Liver (tissue), 5 donors: ENCODE measurements around the gene ZBTB11. TPM values are rescaled to one million over a fixed set of nuclear protein-coding genes. Genes with fewer than 3 reads are reported as not detected.

Source experiments
- polyA plus RNA-seq, 2 donors: library from polyadenylated mRNA; stranded (reverse) in 1 of 2; unstranded in 1 of 2; fragments of 200-250 nt in 1 of 2; fragments of >200 nt in 1 of 2; fragmentation: Nextera tagmentation in 1 of 2; extraction: Ambion mirVana in 1 of 2; gene quantifications; one replicate each; pipeline versions ENCODE4 v1.2.1 to v1.2.3, GENCODE V29; 2013 to 2015
- small RNA-seq: library from RNA; depleted of rRNA; stranded (forward); fragments of <200 nt; gene quantifications from one replicate; pipeline ENCODE3, GENCODE V24; 2014
- total RNA-seq, 2 donors: library from RNA; depleted of rRNA; stranded (reverse); fragments of >200 nt; gene quantifications; one replicate each; pipeline ENCODE4 v1.2.3, GENCODE V29; 2014
- donor health status: healthy.
- donor health status: healthy.
- donor health status: healthy.

ZBTB11 gene
- total and polyA plus RNA-seq, 4 donors = 3.8 to 18.7 (median 9.2) TPM

Small RNA genes lying within 50 kb of the gene (small RNA-seq; reads per million reads assigned to genes)
- gene RF00019 (not detected), gene RNU6-1256P (not detected), gene RNY1P12 (0.33 reads per million, percentile 34 among the genes with 10 or more reads in this experiment)

Other genes with a start within 250 kb of the ZBTB11 start
- 10 to 100 TPM in 1 of 2 donors, 1 to 10 TPM in 1; 9.7 to 18.5 TPM for gene SENP7, start 163.9 kb downstream of the ZBTB11 start, total RNA-seq
- gene SENP7, start 163.9 kb downstream of the ZBTB11 start, polyA plus RNA-seq = 1 to 10 TPM; 1.9 to 3.9 TPM
- 10 to 100 TPM; 12.6 to 18.1 TPM for gene TRMT10C, start 115.3 kb downstream of the ZBTB11 start, total RNA-seq
- 10 to 100 TPM; 14.9 to 30.3 TPM for gene TRMT10C, start 115.3 kb downstream of the ZBTB11 start, polyA plus RNA-seq
- gene PCNP, start 103.0 kb downstream of the ZBTB11 start, total RNA-seq = 10 to 100 TPM; 34.2 to 59.3 TPM
- gene PCNP, start 103.0 kb downstream of the ZBTB11 start, polyA plus RNA-seq = 10 to 100 TPM; 28.2 to 34.7 TPM
- 100 to 1,000 TPM; 345 to 761 TPM for gene RPL24, start 9.6 kb upstream of the ZBTB11 start, total RNA-seq
- 100 to 1,000 TPM; 216 to 499 TPM for gene RPL24, start 9.6 kb upstream of the ZBTB11 start, polyA plus RNA-seq
- 1 to 10 TPM; 3.3 to 8.3 TPM for gene CEP97, start 47.5 kb upstream of the ZBTB11 start, total RNA-seq
- gene CEP97, start 47.5 kb upstream of the ZBTB11 start, polyA plus RNA-seq = under 1 TPM; 0.57 to 0.78 TPM
- gene NXPE3, start 102.1 kb upstream of the ZBTB11 start, total RNA-seq = 1 to 10 TPM; 2.2 to 2.7 TPM
- 1 to 10 TPM; 1.1 to 1.2 TPM for gene NXPE3, start 102.1 kb upstream of the ZBTB11 start, polyA plus RNA-seq
- gene NFKBIZ, start 172.4 kb upstream of the ZBTB11 start, total RNA-seq = 10 to 100 TPM; 13.8 to 78.8 TPM
- gene NFKBIZ, start 172.4 kb upstream of the ZBTB11 start, polyA plus RNA-seq = 10 to 100 TPM in 1 of 2 donors, 1 to 10 TPM in 1; 4.8 to 33.7 TPM